Activated gamma-delta T cell treated with Interleukin-2 at 50 U/mL for 16 hours (primary cell): ENCODE measurements around the gene OR3A1.
"Not testable (repeated sequence)": the region's sequence is repeated elsewhere in the genome, so short reads cannot be mapped to it uniquely, and the experiment has no call there.

Source experiments
- DNase-seq: peaks from one replicate; pipeline ENCODE4 v3.0.0-alpha.2; 2020

Gene OR3A1

GRCh38 chr17:3298260-3298659 is at the start of gene OR3A1:
Gene OR3A1 (minus strand): TSS chr17:3298360. CDS start chr17:3292582, 5,778 bp downstream.
- no peak for DNase-seq

GRCh38 chr17:3342782-3343181 is 44.6 kb upstream of the OR3A1 start:
- DNase-seq = not testable (repeated sequence)

- DNase-seq = no peak
Measured at GRCh38 chr17:3335876-3336275, 37.7 kb upstream of the OR3A1 start.

- no peak for DNase-seq
Measured at GRCh38 chr17:3318336-3318735, 20.2 kb upstream of the OR3A1 start.

- no peak for DNase-seq
Measured at GRCh38 chr17:3316836-3317235, 18.7 kb upstream of the OR3A1 start.

GRCh38 chr17:3308603-3309002 is 10.4 kb upstream of the OR3A1 start:
- DNase-seq = no peak

- no peak for DNase-seq
Measured at GRCh38 chr17:3295632-3296031, 2.5 kb downstream of the OR3A1 start.

GRCh38 chr17:3293548-3293947 is 4.6 kb downstream of the OR3A1 start:
- not testable (repeated sequence) for DNase-seq

GRCh38 chr17:3282901-3283300 is 15.3 kb downstream of the OR3A1 start:
- DNase-seq = no peak

GRCh38 chr17:3276126-3276525 is 22.0 kb downstream of the OR3A1 start:
- no peak for DNase-seq

- DNase-seq = no peak
Measured at GRCh38 chr17:3271072-3271848, 26.9 kb downstream of the OR3A1 start.

GRCh38 chr17:3260600-3260999 is 37.6 kb downstream of the OR3A1 start:
- DNase-seq = no peak

GRCh38 chr17:3260163-3260562 is 38.0 kb downstream of the OR3A1 start:
- DNase-seq = no peak

GRCh38 chr17:3256575-3256974 is 41.6 kb downstream of the OR3A1 start:
- DNase-seq = no peak

- DNase-seq = not testable (repeated sequence)
Measured at GRCh38 chr17:3249013-3249412, 49.1 kb downstream of the OR3A1 start.

GRCh38 chr17:3244841-3245240 is 53.3 kb downstream of the OR3A1 start:
- DNase-seq = not testable (repeated sequence)

- DNase-seq = not testable (repeated sequence)
Measured at GRCh38 chr17:3241044-3241443, 57.1 kb downstream of the OR3A1 start.
